ENCODE measurements around the gene CCN5.
A peak's percentile ranks its signal among the peaks of the same experiment; 100 is the strongest.

Gene CCN5

DNA sequence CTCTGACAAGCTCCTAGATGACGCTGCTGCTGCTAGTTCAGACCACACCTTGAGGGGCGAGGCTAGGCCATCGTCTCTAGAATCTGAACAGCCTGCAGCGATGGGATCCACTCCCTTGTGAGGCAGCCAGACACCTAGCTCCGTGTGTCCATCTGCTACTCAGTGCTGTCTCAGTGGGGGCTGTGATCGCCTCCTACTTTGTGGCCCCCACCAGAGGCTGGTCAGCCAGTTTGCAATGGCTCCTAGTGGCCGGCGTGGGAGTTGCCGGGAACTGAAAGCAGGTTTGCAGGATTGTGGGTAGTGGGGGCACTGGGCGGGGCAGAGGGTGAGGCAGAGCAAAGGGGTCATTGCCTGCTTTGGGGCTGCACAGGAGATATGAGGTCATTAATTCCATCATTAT, 2.8 kb downstream of the CCN5 start:
- DNase-seq: no peak

DNA sequence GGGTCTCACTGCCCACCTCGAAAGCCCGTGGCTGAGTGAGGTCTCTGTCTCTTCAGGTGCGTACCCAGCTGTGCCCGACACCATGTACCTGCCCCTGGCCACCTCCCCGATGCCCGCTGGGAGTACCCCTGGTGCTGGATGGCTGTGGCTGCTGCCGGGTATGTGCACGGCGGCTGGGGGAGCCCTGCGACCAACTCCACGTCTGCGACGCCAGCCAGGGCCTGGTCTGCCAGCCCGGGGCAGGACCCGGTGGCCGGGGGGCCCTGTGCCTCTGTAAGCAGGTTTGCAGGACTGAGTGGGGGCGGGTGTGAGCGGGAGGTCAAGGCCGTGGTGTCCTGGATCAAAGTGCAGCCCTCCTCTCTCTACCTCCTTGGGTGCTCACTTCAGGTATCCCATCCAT, 4.7 kb downstream of the CCN5 start:
- no peak for DNase-seq

DNA sequence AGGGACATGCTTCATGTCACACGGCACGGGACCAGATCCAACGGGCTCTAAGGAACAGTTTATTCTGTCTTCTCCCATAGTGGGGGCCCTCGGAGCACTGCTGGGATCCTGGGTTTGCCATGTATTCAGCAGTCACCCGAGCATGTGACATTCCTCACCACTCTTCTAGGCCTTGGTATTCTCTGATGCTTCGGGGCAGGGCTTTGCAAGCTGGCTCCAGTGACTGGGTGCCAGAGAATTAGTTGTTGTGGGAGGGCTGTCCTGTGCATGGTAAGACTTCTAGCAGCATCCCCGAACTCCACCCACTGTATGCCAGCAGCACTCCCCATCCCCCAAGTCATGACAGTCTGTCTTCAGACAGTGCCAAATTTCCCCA, 5.4 kb downstream of the CCN5 start:
- DNase-seq: no peak

DNA sequence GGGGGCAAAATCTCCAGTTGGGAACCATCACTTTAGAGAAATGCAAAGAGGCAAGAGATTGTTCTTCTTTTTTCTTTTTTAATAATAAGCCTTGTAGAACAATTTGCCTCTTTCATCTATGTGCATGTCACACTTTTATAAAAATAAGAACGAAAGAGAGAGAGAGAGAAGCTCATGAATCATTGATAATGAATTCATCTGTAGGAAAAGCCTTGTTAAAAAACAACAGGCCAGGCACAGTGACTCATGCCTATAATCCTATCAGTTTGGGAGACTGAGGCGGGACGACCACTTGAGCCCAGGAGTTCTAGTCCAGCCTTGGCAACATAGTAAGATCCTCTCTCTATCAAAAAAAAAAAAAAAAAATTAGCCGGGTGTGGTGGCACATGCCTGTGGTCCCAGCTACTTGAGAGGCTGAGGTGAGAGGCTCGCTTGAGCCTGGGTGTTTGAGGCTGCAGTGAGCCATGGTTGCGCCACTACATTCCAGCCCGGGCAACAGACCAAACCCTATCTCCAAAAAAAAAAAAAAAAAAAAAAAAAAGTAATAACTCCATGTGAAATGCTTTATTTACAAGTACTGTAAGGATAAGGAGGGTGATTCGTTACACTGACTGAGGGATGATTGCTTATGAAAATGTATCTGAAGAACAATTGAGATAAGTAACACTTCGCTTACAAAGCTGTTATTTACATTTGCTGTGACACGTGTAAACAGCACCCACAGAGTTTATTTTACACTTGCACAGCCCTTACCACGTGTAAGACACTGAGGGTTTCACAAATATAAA, 6.0 kb downstream of the CCN5 start:
- DNase-seq: no peak

DNA sequence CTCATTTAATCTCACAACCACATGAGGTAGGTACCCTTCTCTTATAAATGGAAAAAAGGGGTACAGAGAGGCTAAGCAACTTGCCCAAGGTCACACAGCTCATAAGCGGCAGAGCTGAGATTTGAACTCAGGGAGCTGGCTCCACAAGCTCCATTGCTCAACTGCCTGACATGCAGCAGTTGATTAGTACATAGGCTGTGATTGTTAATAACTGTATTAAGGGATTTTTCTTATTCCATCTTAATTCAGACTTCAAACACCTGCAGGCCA, 6.6 kb downstream of the CCN5 start:
- DNase-seq: no peak

DNA sequence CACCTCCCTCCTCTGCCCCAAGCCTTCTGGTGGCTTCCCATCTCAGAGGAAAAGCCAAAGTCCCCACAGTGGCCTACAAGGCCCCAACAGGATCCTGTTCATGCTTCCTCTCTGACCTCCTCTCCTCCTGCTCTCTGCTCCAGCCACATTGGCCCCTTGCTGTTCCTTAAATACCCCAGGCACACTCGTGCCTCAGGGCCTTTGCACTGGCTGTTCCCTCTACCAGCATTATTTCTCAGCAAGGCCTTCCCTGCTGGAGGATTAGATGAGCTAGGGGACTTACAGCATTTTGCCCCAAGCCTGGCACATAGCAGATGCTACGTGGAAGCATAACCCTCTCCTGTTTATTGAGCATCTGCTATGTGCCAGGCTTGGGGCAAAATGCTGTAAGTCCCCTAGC, 7.8 kb downstream of the CCN5 start:
- DNase-seq: no peak

DNA sequence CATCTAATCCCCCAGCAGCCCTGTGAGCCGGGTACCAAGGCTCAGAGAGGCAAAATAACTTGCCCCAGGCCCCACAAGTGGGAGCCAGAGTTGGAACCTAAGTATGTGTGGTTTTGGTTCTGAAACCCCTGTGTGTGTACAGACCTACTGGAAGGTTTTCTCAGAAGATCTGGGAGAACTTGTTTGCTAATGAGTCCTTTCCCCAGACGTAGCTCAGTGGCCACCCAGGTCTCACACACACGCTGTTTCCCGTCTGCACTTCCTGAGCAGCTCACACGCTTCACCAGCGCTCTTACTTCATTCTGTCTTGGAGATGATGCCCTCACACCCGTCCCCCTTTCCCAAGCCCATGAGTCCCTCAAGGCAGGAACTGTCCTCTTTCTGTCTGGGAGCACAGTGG, 8.2 kb downstream of the CCN5 start:
- no peak for DNase-seq

DNA sequence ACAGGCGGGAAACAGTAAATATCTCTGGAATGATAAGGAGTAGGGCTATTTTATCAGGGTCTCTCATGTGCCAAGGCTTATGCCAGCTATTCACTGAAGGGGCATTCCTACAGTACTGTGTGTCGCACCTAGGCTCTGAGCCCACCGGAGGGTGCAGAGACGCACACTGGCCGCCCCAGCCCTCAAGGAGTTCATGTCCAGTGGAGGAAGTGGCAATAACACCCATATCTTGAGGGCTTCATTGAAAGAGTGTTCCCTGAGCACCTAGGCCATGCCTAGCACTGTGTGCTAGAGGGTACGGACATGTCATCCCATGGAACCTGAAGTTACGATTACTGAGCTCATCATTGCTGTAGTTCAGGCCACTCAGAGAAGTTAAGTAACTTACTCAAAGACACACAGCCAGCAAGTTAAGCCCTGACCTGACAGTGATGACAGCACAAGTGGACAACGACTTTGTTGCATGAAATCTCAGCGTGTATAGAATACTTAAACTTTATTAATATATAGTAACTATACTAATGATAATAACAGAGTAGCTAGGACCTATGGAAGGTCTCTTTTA, 8.7 kb downstream of the CCN5 start:
- DNase-seq: no peak

DNA sequence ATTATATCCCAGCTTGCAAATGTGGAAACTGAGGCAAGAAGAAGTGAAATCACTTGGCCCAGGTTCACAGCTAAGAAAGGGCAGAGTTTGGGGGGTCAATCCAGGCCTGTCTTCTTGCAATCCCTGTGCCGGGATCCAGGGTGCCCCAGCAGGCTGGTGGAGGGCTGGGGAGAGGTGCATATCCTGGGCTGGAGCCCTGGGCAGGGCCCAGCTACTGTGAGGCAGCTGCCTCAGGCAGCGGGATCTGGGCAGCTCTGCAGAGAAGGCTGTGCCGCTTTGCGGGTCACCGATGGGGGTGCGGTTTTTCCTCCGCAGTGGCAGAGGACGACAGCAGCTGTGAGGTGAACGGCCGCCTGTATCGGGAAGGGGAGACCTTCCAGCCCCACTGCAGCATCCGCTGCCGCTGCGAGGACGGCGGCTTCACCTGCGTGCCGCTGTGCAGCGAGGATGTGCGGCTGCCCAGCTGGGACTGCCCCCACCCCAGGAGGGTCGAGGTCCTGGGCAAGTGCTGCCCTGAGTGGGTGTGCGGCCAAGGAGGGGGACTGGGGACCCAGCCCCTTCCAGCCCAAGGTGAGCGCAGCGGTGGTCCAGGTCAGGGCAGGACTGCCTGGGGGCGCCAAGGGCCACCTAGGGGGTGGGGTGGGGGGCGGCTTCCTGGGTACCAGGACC, 9.4 kb downstream of the CCN5 start:
- DNase-seq: no peak

DNA sequence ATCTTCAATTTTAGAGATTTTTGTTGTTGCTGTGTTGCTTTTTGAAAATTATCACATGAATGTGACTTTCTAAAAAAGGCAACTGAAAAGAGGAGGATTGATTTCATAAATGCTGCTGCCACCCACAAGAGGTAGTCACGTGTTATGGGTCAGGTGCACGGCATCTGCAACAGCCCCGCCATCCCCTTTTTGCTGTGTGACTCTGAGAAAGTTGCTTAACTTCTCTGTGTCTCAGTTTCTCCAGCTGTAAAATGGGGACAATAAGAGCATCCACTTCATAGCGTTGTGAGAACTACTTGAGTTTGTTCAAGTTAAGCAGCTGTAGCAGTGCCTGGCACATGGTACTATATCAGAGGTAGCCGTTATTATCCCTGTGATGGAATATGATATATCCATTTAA, 10.7 kb downstream of the CCN5 start:
- DNase-seq: no peak

DNA sequence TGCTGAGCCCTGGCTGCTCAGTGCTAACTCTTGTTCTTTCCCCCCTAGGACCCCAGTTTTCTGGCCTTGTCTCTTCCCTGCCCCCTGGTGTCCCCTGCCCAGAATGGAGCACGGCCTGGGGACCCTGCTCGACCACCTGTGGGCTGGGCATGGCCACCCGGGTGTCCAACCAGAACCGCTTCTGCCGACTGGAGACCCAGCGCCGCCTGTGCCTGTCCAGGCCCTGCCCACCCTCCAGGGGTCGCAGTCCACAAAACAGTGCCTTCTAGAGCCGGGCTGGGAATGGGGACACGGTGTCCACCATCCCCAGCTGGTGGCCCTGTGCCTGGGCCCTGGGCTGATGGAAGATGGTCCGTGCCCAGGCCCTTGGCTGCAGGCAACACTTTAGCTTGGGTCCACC, 11.9 kb downstream of the CCN5 start:
- no peak for DNase-seq

DNA sequence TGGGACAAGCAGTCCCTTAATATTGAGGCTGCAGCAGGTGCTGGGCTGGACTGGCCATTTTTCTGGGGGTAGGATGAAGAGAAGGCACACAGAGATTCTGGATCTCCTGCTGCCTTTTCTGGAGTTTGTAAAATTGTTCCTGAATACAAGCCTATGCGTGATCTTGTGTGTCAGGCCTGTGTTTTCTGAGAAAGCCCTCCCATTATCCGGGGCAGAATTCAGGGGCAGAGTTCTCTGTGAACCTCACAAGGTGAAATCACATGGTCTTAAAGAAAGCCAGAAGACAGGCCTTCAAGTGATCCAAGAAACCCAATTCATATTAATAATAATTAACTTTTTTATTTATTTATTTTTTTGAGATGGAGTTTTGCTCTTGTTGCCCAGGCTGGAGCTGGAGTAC, 12.5 kb downstream of the CCN5 start:
- no peak for DNase-seq

DNA sequence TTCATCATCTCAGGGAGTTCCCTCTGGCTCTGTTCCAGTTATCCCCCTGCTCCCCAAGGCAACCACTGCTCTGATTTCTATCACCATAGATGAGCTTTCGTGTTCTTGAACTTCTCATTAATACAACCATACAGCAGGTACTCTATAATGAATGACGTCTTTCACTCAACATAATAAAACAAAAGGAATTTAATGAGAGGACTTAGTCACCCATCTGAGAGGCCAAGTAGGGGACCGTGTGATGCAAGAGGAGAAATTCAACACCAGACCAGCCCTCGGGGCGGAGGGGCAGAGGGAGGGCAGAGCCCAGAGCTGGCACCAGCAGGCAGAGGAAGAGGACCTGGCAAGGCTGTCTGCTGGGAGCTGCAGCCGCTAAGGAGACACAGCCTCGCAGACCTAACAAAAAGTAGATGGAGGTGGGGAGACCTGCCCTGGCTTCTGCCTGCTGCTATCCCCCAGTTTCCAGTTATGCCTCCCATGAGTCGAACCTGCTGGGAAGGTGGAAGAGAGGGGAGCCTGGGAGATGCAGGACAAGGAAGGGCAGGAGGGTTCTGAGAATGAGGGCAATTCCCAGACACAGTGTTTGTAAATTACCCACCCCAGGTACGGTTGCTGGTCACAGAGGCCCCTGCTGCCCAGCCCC, 13.8 kb downstream of the CCN5 start:
- peak in 1 of 2 donors; percentile 9 for DNase-seq

DNA sequence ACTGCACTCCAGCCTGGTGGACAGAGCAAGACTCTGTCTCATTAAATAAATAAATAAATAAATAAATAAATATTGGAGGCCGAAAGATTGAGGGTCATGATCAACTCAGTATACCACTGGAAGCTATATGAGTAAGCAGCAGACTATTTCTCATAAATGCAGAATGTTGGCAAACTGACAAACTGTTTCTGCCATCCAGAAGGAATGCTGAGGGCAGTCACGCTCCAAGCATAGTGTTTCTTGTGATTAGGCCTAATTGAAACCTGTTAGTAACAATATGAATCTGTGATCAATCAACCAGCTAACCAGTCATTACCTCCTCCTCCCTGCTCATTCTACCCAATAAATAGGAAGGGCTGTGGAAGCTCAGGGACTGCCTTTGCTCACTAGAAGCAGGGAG, 15.3 kb downstream of the CCN5 start:
- no peak for DNase-seq

DNA sequence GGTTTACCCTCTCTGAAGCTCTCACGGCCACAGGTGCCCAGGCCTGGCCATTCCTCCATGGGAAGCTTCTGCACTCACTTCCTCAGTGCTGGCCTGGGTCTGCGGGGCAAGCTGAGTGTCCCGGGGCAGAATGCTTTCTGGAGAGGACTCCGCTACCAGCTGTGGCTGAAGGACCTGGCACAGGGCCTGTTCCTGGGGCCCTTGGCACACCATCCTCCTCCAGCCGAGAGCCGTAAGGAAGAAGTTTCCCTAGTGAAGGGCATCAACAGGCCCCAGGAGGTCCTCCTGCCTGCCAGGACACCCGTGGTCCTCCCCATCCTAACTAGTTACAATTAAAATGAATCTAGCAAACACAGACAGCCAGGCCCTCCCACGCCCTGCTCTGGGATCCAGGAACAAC, 16.5 kb downstream of the CCN5 start:
- no peak for DNase-seq

DNA sequence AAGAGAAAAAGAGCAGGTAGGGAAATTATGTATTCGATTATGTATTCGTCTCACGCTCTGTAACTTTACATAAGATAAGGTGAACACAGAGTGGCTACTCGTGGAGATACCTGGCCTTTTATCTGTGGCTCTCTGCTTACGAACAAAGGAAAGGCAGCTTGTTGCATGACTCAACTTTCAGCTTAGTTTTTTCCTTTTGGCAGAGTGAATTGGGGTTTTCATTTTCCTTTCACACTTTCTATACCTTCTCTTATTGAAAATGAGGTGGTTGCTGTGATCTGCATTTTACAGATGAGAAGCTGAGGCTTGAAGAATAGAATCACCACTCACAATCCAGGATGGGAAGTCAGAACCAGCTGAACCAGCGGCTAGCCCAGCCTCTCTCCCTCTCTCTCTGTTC, 17.2 kb downstream of the CCN5 start:
- no peak for DNase-seq

DNA sequence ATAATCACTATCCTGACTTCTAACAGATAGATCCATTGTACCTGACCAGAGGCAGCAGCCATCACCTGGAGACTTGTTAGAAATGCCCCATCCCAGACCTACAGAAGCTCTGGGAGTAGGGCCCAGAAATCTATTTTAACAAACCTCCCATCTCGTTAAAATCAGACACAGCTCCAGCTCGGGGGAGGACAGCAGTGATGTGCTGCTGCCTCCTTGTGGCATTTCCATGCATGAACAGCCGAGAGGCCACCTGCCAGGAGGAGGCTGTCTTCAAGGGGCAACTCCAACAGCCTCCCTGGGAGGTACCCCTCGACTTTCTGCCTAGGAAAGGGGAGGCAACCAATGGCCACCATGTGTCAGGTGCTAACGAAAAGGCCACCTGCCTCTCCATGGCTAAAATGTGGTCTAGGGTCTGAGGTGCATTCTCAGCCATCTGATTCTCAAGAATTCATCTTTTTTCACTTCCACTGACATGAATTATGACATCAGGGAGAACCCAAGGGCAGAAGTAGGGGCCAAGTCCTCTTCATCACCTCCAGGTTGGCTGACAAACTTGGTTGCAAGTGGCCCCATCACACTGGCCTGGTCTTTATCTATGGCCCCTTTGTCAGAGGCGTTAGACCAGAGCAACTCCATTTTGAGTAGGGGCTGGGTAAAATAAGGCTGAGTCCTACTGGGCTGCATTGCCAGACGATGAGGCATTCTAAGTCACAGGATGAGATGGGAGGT, 18.3 kb downstream of the CCN5 start:
- DNase-seq: peak; percentile 54 to 57

DNA sequence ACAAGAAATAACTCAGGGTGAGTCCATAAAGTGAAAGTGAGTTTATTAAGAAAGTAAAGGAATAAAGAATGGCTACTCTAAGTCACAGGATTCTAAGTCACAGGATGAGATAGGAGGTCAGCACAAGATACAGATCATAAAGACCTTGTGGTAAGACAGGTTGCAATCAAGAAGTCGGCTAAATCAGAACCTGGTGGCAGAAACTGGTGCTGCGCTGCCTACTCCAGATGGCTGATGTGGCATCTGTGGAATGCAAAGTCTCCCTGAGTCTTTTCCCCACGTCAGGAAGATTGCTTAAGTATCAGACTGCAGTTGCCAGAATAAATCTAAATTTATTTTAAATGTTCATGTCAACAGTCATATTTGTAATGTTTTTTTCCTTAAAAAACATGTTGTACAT, 19.8 kb downstream of the CCN5 start:
- no peak for DNase-seq

DNA sequence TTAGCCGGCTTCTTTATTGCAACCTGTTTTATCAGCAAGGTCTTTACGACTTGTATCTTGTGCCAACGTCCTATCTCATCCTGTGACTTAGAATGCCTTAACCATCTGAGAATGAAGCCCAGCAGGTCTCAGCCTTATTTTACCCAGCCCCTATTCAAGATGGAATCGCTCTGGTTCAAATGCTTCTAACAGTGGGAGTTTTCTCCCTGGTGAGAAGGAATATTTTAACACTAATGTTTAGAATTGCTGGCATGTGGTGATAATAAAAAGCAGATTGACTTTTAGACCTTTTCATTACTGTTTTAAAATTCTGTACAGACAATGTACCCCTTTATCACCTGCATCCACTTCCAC, 20.6 kb downstream of the CCN5 start:
- DNase-seq: no peak

DNA sequence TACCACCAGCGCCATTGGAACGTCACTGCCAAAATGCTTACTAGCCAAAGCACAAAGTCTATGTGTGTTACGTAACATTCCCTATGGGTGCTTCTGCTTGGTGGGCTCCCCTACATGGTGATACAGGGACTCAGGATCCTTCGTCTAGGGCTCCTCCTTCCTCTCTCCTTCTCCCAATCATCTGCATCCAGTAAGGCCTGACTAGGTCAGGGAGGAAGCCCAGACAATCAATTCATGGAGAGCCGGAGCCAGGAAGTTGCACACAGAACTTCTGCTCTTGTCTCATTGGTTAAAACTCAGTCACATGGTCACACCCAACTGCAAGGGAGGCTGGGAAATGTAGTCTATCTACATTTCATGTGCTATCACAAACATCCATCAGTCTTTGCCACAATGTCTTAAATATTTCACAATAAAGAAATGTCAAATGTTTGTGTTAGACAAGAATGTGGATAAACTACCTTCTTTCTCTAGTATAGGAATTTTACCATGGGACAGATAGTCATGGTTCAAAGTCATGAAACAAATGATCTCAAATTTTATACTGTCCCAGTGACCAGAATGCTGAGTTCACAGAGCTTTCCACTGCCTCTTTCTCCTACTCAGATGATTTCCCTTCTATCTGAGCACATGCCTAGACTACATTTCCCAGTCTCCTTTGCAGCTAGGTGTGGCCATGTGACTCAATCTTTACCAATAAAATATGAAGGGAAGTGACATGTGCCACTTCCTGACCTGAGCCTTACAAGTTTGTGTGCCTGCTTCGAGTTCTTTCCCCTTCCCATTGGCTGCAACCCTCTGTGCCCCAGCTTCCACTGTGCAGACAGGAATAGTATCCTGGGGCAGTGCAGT, 21.2 kb downstream of the CCN5 start:
- DNase-seq: peak; percentile 54 to 59

DNA sequence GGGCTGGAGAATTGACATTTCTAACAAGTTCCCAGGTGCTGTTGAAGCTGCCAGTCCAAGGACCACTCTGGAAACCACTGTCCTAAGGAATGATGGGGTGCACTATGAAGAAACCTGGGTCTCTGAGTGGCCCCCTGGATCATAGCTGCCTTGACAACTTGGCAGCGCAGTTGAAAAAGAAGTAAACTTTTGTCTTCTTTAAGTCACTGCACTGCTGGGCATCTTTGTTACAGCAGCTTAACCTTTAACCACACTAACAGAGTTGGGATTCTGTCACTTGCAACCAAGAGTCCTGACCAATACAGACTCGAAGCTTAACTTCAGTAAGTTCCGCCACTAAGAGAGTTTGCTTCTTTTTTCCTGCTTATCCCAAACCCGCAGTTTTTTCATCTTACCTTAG, 21.9 kb downstream of the CCN5 start:
- no peak for DNase-seq

DNA sequence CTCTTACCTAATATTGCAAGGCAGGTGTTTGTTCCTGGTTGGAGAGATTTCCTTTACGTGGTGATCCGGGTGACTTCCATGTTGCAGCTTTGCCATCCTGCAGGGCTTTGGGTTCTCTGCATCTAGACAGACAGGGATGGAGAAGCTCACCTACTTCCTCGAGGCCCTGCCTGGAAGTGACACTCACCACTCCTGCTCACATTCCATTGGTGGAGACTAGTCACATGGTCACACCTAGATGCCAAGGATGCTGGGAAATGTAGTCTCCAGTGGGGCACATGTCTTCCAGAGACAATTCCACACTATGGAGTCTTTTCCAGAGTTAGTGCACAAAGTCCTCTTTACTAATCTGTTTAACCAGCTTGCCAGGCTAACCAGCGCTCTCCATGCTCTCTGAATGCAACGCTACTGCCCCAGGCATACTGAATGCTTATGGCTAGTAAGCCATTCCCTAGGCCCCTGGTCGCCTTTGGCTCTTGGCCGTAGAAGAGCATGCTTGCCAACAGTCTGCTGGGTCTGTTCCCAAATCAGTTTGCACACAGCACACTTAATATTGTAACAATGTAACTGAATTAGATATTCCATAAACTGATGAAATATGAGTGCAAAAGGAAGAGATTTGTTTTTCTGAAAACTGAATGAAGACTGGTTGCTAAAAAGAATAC, 23.8 kb downstream of the CCN5 start:
- peak; percentile 32 to 52 for DNase-seq

All from CD4-positive, alpha-beta T cell treated with Interleukin-1 beta for 1 hour (primary cell).